ENCODE measurements around the gene SNRPB.

SNRPB gene

DNA sequence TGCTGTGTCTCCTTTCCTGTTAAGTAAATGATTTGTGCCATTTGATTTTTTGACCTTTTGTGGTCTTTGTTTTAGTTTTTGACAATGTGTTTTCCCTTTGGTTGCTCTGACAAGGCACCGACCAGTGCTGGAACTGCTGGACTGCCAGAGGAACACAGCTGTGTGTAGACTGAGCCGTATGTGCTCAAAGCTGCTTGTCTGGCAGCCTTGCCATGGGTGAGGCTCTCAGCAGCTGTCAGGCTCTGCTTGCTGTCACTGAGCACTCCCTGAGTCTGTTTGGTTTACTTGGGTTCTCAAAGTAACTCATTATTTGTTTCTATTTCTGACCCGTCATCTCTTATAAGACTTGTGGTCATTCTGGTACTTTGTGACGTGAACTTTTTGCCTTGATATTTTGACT is 15.1 kb upstream of the SNRPB start:
- H3K4me3 ChIP-seq (ENCODE audit: low read length), result no peak overlapping the region
- DNase-seq (ENCODE audit: low read depth), result no peak
- TF ChIP-seq, protein P1, sequence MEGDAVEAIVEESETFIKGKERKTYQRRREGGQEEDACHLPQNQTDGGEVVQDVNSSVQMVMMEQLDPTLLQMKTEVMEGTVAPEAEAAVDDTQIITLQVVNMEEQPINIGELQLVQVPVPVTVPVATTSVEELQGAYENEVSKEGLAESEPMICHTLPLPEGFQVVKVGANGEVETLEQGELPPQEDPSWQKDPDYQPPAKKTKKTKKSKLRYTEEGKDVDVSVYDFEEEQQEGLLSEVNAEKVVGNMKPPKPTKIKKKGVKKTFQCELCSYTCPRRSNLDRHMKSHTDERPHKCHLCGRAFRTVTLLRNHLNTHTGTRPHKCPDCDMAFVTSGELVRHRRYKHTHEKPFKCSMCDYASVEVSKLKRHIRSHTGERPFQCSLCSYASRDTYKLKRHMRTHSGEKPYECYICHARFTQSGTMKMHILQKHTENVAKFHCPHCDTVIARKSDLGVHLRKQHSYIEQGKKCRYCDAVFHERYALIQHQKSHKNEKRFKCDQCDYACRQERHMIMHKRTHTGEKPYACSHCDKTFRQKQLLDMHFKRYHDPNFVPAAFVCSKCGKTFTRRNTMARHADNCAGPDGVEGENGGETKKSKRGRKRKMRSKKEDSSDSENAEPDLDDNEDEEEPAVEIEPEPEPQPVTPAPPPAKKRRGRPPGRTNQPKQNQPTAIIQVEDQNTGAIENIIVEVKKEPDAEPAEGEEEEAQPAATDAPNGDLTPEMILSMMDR (IDR thresholded peaks at IDR 0.05; ENCODE audit: insufficient read depth, low read depth, low read length, missing control alignments), result no peak

DNA sequence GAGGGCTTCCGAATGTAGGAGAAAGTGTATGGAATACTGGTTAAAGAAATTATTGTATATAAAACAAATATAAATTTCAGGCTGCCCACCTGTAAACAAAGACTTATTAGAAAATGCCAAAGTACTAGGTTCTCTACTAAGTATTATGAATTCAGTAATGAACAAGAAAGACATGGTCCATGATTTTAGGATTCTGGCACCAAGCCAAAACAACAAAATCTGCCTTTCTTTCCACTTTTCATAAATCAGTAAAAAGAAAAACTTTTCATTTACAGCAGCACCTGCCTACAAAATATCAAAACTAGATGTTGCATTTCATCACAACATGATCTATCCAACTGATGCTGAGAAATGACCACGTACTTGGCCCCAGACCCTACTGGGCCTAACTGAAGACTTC is 14.5 kb upstream of the SNRPB start:
- TF ChIP-seq, protein P1 (IDR thresholded peaks at IDR 0.05; ENCODE audit: insufficient read depth, low read depth, low read length, missing control alignments), result no peak
- DNase-seq (ENCODE audit: low read depth), result no peak
- no peak overlapping the region for H3K4me3 ChIP-seq (ENCODE audit: low read length)

DNA sequence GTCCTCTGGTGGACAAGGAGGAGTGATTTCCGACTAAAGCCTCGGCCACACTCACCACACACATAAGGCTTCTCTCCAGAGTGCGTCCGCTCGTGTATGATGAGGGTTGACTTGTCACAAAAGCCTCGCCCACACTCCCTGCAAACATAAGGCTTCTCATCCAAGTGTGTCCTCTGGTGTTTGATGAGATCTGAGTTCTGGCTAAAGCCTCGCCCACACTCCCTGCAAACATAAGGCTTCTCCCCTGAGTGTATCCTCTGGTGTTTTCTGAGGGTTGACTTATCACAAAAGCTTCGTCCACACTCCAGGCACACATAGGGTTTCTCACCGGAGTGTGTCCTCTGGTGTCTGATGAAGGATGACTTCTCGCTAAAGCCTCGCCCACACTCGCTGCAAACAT is 12.9 kb upstream of the SNRPB start:
- TF ChIP-seq, protein P1 (IDR thresholded peaks at IDR 0.05; ENCODE audit: insufficient read depth, low read depth, low read length, missing control alignments), result no peak
- no peak for DNase-seq (ENCODE audit: low read depth)
- no peak overlapping the region for H3K4me3 ChIP-seq (ENCODE audit: low read length)

DNA sequence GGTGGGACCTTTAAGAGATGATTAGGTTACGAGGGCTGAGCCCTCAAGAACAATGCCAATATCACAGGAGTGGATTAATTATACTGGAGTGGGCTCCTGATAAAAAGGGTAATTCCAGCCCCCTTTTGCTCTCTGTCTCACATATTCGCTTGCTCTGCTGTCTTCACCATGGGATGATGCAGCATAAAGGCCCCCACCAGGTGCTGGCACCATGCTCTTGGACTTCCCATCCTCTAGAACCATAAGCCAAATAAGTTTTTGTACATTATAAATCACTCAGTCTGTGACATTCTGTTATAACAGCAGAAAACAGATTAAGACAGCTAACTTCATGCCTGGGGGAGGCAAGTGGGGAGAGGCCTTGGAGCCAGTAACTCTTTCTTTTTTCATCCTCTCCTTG is 9.8 kb upstream of the SNRPB start:
- no peak for DNase-seq (ENCODE audit: low read depth)
- TF ChIP-seq, protein P1 (IDR thresholded peaks at IDR 0.05; ENCODE audit: insufficient read depth, low read depth, low read length, missing control alignments), result no peak
- H3K4me3 ChIP-seq (ENCODE audit: low read length), result no peak overlapping the region

DNA sequence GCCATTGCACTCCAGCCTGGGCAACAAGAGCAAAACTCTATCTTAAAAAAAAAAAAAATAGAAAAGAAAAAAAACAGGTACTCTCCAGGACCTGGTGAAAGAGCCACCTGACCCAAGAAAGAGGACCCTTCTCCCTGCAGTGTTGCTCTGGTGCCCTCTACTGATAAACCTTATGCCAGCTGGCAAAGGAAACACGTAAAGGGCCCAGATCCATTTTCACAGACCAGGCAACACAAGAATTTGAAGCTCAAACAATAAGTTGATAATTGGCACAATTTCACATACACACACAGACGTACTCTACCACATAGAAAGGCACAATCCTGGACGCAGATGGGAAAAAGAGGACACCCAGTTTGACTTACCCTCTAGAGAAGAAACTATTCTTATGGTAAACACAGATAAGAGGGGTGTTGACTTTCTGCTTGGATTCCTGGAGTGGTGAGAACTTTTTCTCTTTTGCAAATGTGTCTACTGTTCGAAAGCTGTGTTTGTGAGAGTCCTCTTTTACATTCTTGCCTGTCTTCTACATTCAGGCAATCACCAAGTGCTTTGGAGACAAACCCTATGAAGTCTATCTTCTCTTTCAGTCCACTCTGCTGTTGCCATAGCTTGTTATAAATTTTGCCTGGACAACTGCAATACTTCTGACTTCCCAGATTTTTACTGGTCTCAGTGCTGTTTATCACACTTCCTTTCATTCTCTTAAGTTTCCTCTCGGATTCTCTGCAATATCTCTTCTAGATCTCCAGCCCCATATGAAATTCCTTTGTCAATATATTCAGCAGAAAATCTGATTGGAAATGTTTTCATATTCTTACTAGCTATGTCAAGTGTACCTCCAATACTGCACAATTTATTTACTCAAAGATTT is 6.4 kb upstream of the SNRPB start:
- TF ChIP-seq, protein P1 (IDR thresholded peaks at IDR 0.05; ENCODE audit: insufficient read depth, low read depth, low read length, missing control alignments), result peak; percentile 17
- no peak for DNase-seq (ENCODE audit: low read depth)
- no peak overlapping the region for H3K4me3 ChIP-seq (ENCODE audit: low read length)

DNA sequence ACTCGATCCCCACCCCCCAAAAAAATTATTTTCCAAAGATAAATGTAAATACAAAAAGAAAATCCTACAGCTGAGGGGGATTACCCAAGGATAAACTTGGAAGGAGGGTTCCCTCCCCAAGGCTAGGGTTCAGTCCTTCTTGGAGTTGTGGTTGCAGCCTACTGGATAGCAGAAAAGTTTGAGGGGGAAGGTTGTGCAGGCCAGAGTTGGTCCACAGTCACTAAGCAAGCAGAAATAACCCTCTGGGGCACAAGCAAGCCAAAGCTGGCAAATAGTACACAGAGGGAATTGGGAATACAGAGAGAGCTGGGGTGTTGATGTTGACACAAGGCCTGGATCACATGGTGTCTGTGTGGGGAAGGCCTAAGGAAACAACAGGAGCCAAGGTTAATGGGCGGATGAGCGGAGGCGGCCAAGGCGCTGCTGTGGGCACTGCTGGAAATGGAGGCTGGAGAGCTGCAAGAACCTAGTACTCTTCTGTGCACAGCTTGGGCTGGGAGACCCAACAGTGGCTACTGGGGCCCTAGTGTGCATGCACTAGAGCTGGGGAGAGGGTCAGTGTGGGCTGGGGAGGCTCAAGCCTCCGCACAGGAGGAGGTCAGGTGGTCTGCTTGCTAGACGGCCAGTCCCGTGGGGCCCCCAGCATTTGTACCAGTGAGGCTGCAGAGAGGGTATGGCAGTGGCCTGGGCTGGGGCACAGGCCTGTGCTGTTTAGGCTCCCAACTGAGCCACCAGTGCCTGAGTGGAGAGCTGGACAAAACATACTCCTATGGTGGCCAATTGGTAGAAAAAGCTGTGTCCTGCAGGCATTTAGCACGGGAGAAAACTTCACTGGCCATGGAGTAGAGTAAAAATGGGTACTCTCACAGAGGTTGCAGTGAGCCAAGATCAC is 5.5 kb upstream of the SNRPB start:
- TF ChIP-seq, protein P1 (IDR thresholded peaks at IDR 0.05; ENCODE audit: insufficient read depth, low read depth, low read length, missing control alignments), result no peak
- no peak overlapping the region for H3K4me3 ChIP-seq (ENCODE audit: low read length)
- DNase-seq (ENCODE audit: low read depth), result no peak

Measured in epithelial cell of esophagus (primary cell).